GM19328 (cell line): ENCODE results near the gene LCLAT1.
"Not testable (repeated sequence)": the region's sequence is repeated elsewhere in the genome, so short reads cannot be mapped to it uniquely, and the experiment has no call there.

Experiments used
- ATAC-seq: cut with Tn5 transposase; IDR thresholded peaks from one replicate; pipeline ENCODE4 v1.9.1; 2021; ENCODE audit warnings: mild to moderate bottlenecking, moderate library complexity; ENCODE audit not compliant: unreplicated experiment

The LCLAT1 gene

GRCh38 chr2:30513649-30514048 is 66.6 kb downstream of the LCLAT1 start:
- ATAC-seq, result not testable (repeated sequence)

GRCh38 chr2:30514134-30514847 is 67.2 kb downstream of the LCLAT1 start:
- no peak for ATAC-seq

- no peak for ATAC-seq
These were observed 67.9 kb downstream of the LCLAT1 start for GRCh38 chr2:30514848-30515435.

GRCh38 chr2:30516166-30516565 is 69.1 kb downstream of the LCLAT1 start:
- ATAC-seq, result no peak

GRCh38 chr2:30519796-30520195 is 72.8 kb downstream of the LCLAT1 start:
- no peak for ATAC-seq

- no peak for ATAC-seq
These were observed 75.4 kb downstream of the LCLAT1 start for GRCh38 chr2:30522421-30522820.

- no peak for ATAC-seq
These were observed 80.4 kb downstream of the LCLAT1 start for GRCh38 chr2:30527411-30527810.

GRCh38 chr2:30527859-30528258 is 80.8 kb downstream of the LCLAT1 start:
- no peak for ATAC-seq

GRCh38 chr2:30530346-30530745 is 83.3 kb downstream of the LCLAT1 start:
- ATAC-seq, result no peak

- ATAC-seq, result no peak
These were observed 94.6 kb downstream of the LCLAT1 start for GRCh38 chr2:30541680-30542079.

GRCh38 chr2:30545875-30546274 is 98.8 kb downstream of the LCLAT1 start:
- no peak for ATAC-seq

GRCh38 chr2:30548386-30548785 is 101.3 kb downstream of the LCLAT1 start:
- ATAC-seq, result no peak

- ATAC-seq, result no peak
These were observed 102.0 kb downstream of the LCLAT1 start for GRCh38 chr2:30549096-30549495.

GRCh38 chr2:30559544-30560275 is 112.7 kb downstream of the LCLAT1 start:
- no peak for ATAC-seq

- ATAC-seq, result no peak
These were observed 114.3 kb downstream of the LCLAT1 start for GRCh38 chr2:30561349-30561748.

- no peak for ATAC-seq
These were observed 118.9 kb downstream of the LCLAT1 start for GRCh38 chr2:30565851-30566358.

GRCh38 chr2:30566631-30567030 is 119.6 kb downstream of the LCLAT1 start:
- no peak for ATAC-seq

- no peak for ATAC-seq
These were observed 120.3 kb downstream of the LCLAT1 start for GRCh38 chr2:30567317-30567716.

- ATAC-seq, result no peak
These were observed 122.9 kb downstream of the LCLAT1 start for GRCh38 chr2:30569946-30570345.

- ATAC-seq, result no peak
These were observed 130.1 kb downstream of the LCLAT1 start for GRCh38 chr2:30577151-30577550.

GRCh38 chr2:30580391-30580790 is 133.3 kb downstream of the LCLAT1 start:
- ATAC-seq, result no peak

GRCh38 chr2:30582521-30582920 is 135.5 kb downstream of the LCLAT1 start:
- no peak for ATAC-seq
